ENCODE data around the gene TBC1D1. TPM values are rescaled to one million over a fixed set of nuclear protein-coding genes. Genes with fewer than 3 reads are reported as not detected.

The TBC1D1 gene
- total RNA-seq, 1 donor = 66.6 TPM

GRCh38 chr4:37904824-37905223, 13.9 kb downstream of the TBC1D1 start:
- H3K27me3 ChIP-seq (ENCODE audit: insufficient read depth, low read length) = no peaks in the 10 kb centered on the region
- H3K4me1 ChIP-seq (ENCODE audit: insufficient read depth, low read length) = peaks cover 10% of the 10 kb centered on the region
- H3K27ac ChIP-seq (ENCODE audit: low read depth, low read length) = no peak overlapping the region
- no peak overlapping the region for H3K4me3 ChIP-seq (ENCODE audit: insufficient read depth, low read length)
- no peaks in the 10 kb centered on the region for H4K20me1 ChIP-seq (ENCODE audit: insufficient read depth, low read length)
- no peak overlapping the region for H2AFZ ChIP-seq (ENCODE audit: low read length)
- no peaks in the 10 kb centered on the region for H3K79me2 ChIP-seq (ENCODE audit: insufficient read depth, low read length)
- no peak for TF ChIP-seq CTCF (IDR thresholded peaks at IDR 0.05; ENCODE audit: extremely low read depth, low read depth, low read length)
- no peaks in the 10 kb centered on the region for H3K9me3 ChIP-seq (ENCODE audit: low read depth, low read length)
- DNase-seq (ENCODE audit: insufficient read length, low spot score, missing footprints) = no peak
- no peak overlapping the region for H3K4me2 ChIP-seq (ENCODE audit: insufficient read depth, low read length)
- H3K36me3 ChIP-seq (ENCODE audit: insufficient read depth, low read length) = no peaks in the 10 kb centered on the region

- Histone ChIP-seq H3K79me2 (ENCODE audit: insufficient read depth, low read length) (no peaks in the 10 kb centered on the region), H3K9me3 (ENCODE audit: low read depth, low read length) (no peaks in the 10 kb centered on the region)
Measured at GRCh38 chr4:37905533-37906169, 14.8 kb downstream of the TBC1D1 start.

GRCh38 chr4:37908488-37909331, 17.8 kb downstream of the TBC1D1 start:
- H3K4me2 ChIP-seq (ENCODE audit: insufficient read depth, low read length) = peak overlapping the region; percentile 90
- no peak for TF ChIP-seq CTCF (IDR thresholded peaks at IDR 0.05; ENCODE audit: extremely low read depth, low read depth, low read length)
- peaks cover 10% of the 10 kb centered on the region for H3K4me1 ChIP-seq (ENCODE audit: insufficient read depth, low read length)
- no peaks in the 10 kb centered on the region for H3K36me3 ChIP-seq (ENCODE audit: insufficient read depth, low read length)
- H3K27ac ChIP-seq (ENCODE audit: low read depth, low read length) = peak overlapping the region; percentile 56
- H3K9me3 ChIP-seq (ENCODE audit: low read depth, low read length) = no peaks in the 10 kb centered on the region
- peak; percentile 66 for DNase-seq (ENCODE audit: insufficient read length, low spot score, missing footprints)
- no peaks in the 10 kb centered on the region for H4K20me1 ChIP-seq (ENCODE audit: insufficient read depth, low read length)
- H3K79me2 ChIP-seq (ENCODE audit: insufficient read depth, low read length) = no peaks in the 10 kb centered on the region
- peak overlapping the region; percentile 63 for H3K4me3 ChIP-seq (ENCODE audit: insufficient read depth, low read length)
- H2AFZ ChIP-seq (ENCODE audit: low read length) = peak overlapping the region; percentile 94
- no peaks in the 10 kb centered on the region for H3K27me3 ChIP-seq (ENCODE audit: insufficient read depth, low read length)

More at GRCh38 chr4:37905533-37906169, 14.8 kb downstream of the TBC1D1 start:
- no peak overlapping the region for H2AFZ ChIP-seq (ENCODE audit: low read length)
- no peaks in the 10 kb centered on the region for H4K20me1 ChIP-seq (ENCODE audit: insufficient read depth, low read length)
- H3K27me3 ChIP-seq (ENCODE audit: insufficient read depth, low read length) = no peaks in the 10 kb centered on the region
- no peak overlapping the region for H3K4me3 ChIP-seq (ENCODE audit: insufficient read depth, low read length)
- peaks cover 10% of the 10 kb centered on the region for H3K4me1 ChIP-seq (ENCODE audit: insufficient read depth, low read length)
- H3K36me3 ChIP-seq (ENCODE audit: insufficient read depth, low read length) = no peaks in the 10 kb centered on the region
- no peak overlapping the region for H3K27ac ChIP-seq (ENCODE audit: low read depth, low read length)
- no peak for TF ChIP-seq CTCF (IDR thresholded peaks at IDR 0.05; ENCODE audit: extremely low read depth, low read depth, low read length)
- DNase-seq (ENCODE audit: insufficient read length, low spot score, missing footprints) = no peak
- no peak overlapping the region for H3K4me2 ChIP-seq (ENCODE audit: insufficient read depth, low read length)

Measured in osteoblast (primary cell).